IPS-NIHi7 (cell line): ENCODE results near the gene IL12RB2.
"Not testable (repeated sequence)": the region's sequence is repeated elsewhere in the genome, so short reads cannot be mapped to it uniquely, and the experiment has no call there.

Experiments
- DNase-seq: peaks from one replicate; pipeline ENCODE4 v3.0.0; 2012; ENCODE audit warnings: mixed read lengths; ENCODE audit errors: extremely low spot score

IL12RB2 gene

GRCh38 chr1:67431156-67431765, 123.6 kb downstream of the IL12RB2 start:
- DNase-seq: no peak

- peak; percentile 24 for DNase-seq
Measured at GRCh38 chr1:67431869-67432578, 124.4 kb downstream of the IL12RB2 start.

- no peak for DNase-seq
Measured at GRCh38 chr1:67432745-67433144, 125.1 kb downstream of the IL12RB2 start.

- DNase-seq: no peak
Measured at GRCh38 chr1:67433837-67434236, 126.2 kb downstream of the IL12RB2 start.

- no peak for DNase-seq
Measured at GRCh38 chr1:67434491-67434890, 126.8 kb downstream of the IL12RB2 start.

- DNase-seq: no peak
Measured at GRCh38 chr1:67436511-67437055, 128.9 kb downstream of the IL12RB2 start.

- DNase-seq: no peak
Measured at GRCh38 chr1:67437961-67438360, 130.3 kb downstream of the IL12RB2 start.

- no peak for DNase-seq
Measured at GRCh38 chr1:67439277-67440029, 131.8 kb downstream of the IL12RB2 start.

- no peak for DNase-seq
Measured at GRCh38 chr1:67440339-67440738, 132.7 kb downstream of the IL12RB2 start.

- no peak for DNase-seq
Measured at GRCh38 chr1:67441183-67441582, 133.5 kb downstream of the IL12RB2 start.

GRCh38 chr1:67441739-67442281, 134.1 kb downstream of the IL12RB2 start:
- no peak for DNase-seq

- not testable (repeated sequence) for DNase-seq
Measured at GRCh38 chr1:67446014-67446413, 138.3 kb downstream of the IL12RB2 start.
